Stimulated activated CD8-positive, alpha-beta memory T cell treated with anti-CD3 and anti-CD28 coated beads, Interleukin-15, amount 100 ng/mL, for 24 hours (primary cell): ENCODE results near the gene KPNA2.
"Not testable (repeated sequence)": the region's sequence is repeated elsewhere in the genome, so short reads cannot be mapped to it uniquely, and the experiment has no call there.

Source experiments
- DNase-seq: peaks from one replicate; pipeline ENCODE4 v3.0.0-alpha.2; 2020; ENCODE audit warnings: low read depth

Gene KPNA2

DNA sequence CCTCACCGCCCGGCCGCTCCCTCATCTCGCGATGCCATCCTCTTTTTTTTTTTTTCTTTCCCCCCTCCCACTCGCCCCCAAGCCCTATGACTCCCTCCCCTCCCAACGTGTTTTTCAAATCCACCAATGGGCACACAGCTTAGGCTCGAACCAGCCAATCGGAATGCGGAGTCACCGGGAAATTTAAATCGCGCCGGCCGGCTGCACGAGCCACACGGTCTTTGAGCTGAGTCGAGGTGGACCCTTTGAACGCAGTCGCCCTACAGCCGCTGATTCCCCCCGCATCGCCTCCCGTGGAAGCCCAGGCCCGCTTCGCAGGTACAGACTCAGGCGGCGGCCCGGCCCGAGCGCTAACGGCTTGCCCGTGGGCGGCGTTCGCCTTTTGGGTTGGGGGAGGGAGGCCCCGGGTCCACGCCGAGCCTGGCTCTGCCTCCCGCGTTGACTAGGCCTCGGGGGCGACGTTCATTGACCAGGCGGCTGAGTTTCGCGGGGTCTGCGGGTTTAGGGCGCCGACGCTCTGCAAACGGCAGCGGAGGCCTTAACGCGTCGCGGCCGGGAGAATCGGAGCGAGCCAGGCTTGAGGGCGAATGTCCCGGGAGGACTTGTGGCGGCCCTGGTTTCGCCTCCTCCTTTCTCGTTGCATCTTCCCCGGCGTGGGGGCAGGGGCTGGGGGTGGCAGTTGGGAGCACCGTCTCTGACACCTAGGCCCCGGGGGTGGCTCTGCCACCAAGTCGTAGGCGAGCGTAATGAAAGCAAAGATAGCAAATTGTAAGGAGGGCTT lies at the start of gene KPNA2:
KPNA2 (plus strand) TSS at position 213 of the 781 bp plus-strand sequence. CDS start 1,398 bp downstream, outside the sequence.
- peak; percentile 78 for DNase-seq

DNA sequence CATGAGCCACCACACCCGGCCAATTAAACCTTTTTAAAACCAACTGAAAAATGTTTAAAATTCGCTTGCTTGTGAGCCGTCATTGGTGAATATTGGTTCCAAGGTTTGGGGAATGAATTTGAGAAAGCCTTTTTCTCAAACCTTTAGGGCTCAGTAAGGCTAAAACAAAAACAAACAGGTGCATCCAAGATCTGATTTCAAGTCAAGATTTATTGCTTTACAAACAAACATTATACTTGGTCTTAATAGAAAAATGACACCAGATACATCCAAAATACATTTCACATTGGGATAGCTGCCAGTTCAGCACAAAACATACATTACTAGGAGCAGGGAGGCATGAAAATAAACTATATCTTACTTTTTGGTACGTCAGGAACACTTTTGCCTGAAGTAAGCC lies 44.6 kb upstream of the KPNA2 start:
- DNase-seq, result no peak

DNA sequence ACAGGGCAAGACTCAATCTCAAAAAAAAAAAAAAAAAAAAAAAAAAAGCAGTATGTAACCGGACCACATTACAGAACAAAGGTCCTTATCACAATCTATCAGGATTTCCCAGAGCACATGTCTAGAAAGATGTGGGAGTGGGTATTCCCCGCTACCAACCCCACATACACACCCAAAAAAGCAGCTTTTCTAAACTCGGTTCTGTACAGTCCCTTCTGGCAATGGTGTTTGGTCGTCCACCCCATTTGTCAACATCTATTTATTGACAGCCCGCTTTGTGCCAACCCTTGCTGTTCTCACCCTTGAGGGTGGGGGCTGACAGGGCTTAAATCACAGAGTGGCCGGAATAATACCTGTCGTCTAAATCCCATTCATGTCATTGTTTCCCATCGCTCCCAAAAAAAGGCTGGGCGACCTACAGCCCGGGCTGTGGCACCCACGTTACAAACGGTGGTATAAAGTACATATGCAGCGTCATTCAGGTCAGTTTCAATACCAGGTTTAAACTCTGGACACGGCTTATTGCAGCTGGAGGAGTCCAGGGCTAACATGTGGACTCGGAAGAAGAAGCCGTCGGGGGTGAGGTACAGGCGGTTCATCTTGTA lies 42.9 kb upstream of the KPNA2 start:
- no peak for DNase-seq

DNA sequence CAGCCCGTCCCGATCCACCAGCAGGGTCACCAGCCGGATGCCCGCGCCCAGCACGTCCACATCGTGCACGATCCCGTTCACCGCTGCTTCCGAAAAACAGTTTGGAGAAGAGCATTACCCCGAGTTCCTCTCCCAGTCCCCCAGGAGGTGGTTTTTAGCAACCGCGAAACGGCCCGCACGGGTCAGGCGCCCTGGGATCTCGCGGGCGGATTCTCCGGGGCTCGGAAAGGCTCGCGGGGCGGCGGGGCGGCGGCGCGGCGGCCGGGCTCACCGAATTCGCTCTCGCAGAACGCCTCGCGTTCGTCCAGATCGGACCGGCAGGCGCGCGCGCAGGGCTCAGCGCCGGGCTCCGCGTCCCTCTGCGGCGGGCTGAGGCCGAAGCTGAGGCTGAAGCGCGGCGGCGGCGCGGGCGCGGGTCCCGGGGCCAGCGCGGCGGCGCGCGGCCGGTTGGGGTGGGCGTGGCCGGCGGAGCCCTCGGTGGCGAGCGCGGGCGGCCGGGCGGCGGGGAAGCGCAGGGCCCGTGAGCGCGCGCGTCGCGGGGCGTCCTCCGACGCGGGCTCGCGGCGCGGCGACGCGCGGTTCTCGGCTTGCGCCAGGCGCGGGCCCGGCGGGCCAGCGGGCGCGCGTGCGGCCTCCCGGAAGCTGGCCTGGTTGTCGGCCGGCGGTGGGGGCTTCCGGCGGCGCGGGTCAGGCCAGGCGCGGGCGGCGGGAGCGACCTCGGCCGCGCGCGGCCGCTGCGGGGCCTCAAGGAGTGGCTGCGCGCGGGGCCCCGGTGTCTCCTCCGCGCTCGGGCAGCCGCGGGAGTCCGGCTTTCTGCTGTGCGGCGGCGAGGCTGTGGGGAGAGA lies 42.2 kb upstream of the KPNA2 start:
- peak; percentile 47 for DNase-seq

DNA sequence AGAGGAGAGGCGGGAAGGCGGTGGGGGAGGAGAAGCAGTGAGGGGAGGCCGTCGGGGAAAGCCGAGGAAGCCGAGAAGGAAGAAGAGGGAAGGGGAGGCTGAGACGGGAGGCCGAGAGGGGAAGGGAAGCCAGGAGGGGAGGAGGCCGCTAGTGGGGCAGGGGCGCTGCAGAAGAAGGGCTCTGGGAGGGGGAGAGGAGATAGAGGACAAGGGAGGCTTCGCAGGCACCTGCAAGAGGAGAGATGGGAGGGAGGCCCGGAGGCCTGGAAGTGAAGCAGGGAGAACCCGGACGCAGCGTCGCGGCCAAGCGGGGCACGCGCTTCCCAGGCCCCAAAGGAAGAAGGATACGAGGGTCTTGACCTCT lies 41.6 kb upstream of the KPNA2 start:
- DNase-seq, result no peak

DNA sequence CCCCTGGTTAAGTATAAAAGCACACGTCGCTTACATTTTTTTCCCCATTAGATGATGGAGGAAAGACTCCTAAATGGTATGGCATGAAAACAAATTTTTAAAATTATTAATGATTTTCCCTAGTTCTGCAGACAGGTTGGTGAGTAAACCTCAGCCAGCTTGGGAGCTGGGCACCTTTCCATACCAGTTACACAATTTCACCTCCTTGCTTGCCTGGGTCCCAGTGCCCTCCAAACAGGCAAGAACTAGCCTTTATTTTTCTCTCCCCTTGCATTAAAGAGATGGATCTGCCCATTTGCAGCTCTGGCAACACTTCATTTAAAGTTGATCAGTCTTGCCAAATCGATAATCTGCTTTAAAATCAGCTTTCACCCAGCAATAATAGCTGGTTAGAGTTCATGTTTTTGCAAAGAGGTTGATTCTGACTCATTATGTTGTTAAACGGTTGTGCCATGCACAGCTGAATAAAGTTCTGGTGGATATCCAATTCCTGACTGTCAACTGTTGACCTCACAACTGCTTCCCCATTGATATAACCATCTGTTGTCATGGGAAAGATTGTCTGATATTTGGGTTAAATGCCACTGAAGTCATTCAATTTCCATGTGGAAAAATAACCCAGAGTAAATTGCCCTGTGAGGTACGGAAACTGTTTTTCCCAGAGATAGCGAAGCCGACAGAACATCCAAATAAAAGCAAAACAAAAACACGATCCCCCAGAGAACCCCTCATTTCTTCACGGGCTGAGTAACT lies 40.5 kb upstream of the KPNA2 start:
- DNase-seq, result no peak

DNA sequence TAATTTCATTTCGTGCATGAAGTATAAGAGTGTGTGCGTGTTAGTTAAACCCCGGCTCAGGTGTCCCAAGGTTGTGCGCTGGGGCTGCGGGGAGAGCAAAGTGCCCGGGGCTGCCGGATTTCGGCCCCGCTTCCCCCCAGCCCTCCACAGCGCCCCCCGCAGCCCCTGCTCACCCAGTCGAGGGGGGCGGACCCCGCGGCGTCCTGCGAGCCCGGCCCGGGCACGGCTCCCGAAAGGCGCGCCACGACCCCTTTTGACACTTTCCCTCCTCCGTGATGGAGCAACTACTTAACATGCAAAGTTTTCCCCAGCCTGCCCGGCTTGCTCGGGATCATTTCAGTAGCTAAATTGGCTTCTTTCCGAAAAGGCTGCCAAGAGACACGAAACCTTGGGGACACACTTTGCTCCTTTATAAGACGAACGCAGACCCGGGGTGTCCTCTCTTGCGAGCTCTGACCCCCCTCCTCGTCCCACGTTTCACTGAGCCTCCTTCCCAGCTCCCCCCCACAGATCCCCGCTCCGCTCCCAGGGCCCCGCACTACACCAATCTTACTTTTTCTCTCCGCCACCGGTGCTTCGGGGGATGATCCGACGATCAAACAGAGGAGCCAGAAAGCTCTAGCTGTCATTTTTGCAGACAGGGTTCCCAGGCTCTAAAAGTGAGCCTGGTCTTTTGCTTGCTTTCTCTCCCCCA lies 39.8 kb upstream of the KPNA2 start:
- DNase-seq, result no peak

DNA sequence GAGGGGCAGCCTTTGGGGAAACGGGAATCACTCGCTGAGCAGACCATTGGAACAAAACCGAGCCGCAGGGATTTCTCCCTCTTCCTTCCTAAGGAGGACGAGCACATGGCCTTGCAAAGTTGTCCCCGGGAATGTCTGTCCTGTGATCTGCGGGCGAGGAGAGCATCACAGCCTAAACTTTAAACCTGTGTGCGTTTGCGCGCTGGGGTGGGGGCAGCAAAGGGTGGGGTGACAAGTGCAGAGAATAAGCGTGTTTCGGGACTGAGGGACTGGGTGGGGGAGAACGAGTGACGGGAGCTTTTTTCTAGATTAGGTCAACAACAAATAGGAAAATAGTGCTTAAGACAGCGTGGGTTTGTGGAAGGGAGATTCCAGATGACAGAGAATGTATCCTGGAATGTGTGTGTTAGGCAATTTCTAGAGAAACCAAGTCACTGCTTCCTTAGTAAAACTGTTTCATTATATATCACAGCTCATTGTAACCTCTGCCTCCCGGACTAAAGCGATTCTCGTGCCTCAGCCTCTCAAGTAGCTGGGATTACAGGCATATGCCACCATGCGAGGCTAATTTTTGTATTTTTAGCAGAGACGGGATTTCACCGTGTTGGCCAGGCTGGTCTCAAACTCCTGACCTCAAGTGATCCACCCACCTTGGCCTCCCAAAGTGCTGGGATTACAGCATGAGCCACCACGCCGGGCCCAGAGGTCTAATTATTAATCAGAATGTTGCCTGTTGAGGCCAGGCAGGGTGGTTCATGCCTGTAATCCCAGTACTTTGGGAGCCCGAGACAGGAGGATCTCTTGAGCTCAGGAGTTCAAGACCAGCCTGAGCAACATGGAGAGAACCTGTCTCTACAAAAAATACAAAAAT lies 39.0 kb upstream of the KPNA2 start, which contains the start of gene C17orf58:
C17orf58 (minus strand) TSS at position 169 of the 871 bp plus-strand sequence. CDS start 271 bp downstream, outside the sequence.
- DNase-seq, result not testable (repeated sequence)

DNA sequence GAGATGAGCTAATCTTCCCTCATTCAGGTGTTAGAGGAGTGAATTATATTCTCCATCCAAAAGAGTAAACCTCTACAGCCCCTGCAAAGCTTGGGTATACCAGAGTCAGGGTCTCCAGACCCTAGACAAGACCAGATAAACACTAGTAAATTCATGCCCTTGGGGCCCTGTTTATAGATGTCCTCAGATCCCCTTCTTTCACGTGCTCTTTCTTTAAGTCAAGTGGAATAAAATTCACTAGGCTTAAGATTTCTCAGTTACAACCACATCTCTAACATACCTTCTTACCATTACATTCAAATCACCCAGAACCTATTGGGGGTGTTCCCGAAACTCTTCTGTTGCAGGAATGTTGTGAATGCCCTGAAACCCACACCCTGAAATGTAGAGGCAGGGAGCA lies 37.1 kb upstream of the KPNA2 start:
- no peak for DNase-seq

DNA sequence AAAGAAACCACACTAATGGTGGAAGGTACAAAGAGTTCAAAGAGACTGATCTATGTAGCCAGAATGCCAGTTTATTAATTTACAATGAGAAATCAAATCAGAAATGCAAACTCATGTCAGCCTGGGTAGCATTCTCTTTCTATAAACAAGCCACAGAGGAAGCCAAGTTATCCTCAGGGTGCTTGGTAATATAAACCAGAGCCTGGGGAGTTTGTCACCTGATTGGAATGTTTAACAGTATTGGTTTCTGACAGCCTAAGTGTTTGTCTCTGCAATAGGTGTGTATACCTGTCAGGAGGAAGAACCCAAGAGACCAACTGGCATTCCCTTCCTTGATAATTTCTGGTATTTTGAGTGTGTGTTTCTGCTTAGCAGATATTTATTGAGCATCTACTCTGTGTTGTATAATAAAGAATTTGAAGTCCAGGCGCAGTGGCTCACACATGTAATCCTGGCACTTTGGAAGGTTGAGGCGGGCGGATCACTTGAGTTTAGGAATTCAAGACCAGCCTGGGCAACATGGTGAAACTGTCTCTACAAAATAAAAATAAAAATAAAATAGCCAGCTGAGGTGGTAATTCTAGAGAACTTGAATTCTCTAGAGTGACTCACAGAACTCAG lies 36.1 kb upstream of the KPNA2 start:
- DNase-seq, result no peak

DNA sequence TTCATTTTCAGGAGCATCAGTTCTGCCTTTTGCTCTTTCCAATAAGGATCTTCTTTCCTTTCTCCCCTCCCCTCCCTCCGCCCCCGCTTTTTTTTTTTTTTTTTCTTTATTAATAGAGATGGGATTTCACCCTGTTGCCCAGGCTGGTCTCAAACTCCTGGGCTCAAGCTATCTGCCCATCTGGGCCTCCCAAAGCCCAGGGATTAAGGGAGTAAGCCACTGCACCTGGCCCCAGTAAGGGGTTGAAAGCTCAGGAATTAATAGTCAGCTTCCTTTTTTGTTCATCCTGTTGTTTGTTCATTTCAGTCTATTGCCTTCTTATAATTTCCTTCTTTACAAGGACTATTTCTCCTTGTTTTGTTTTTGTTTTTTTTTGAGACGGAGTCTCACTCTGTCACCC lies 31.3 kb upstream of the KPNA2 start:
- no peak for DNase-seq

DNA sequence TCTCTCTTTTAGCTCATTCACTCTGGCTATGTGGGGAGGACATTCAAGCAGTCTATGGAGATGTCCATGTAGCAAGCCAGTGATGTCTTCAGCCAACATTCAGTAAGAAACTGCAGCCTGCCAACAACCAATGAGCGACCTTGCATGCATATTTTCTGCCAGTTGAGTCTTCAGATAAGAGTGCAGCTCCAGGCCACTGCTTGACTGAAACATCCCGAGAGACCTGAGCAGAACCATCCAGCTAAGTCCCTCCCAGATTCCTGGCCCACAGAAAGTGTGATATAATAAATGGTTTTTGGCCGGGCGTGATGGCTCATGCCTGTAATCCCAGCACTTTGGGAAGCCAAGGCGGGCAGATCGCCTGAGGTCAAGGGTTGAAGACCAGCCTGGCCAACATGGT lies 28.7 kb upstream of the KPNA2 start:
- no peak for DNase-seq

DNA sequence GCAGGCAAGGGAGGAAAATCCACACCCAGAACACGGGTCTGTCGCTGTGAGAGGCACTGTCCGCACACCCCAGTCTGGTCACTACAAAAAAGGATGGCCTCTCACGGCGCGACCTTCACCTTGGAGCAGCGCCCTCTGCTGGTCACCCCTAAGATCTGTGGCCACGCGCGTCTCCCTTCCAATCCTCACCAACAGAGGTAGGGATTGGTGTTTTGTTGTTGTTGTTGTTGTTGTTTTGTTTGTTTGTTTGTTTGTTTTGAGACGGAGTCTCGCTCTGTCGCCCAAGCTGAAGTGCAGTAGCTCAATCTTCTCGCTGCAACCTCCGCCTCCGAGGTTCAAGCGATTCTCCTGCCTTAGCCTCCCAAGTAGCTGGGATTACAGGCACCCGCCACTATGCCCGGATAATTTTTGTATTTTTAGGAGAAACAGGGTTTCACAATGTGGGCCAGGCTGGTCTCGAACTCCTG lies 24.3 kb upstream of the KPNA2 start:
- peak; percentile 44 for DNase-seq

DNA sequence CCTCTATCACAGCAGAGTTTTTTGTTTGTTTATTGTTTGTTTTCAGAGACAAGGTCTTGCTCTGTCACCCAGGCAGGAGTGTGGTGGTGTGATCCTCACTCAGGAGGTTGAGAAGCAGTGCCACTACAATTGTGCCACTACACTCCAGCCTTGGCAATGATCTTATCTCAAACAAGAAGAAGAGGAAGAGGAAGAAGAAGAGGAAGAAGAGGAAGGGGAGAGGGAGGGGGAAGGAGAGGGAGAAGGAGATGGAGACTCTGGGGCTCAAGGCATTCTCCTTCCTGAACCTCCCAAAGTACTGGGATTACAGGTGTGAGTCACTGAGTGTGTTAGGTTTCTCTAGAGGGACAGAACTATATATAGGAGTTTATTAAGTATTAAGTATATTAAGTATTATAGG lies 22.1 kb upstream of the KPNA2 start:
- DNase-seq, result no peak

DNA sequence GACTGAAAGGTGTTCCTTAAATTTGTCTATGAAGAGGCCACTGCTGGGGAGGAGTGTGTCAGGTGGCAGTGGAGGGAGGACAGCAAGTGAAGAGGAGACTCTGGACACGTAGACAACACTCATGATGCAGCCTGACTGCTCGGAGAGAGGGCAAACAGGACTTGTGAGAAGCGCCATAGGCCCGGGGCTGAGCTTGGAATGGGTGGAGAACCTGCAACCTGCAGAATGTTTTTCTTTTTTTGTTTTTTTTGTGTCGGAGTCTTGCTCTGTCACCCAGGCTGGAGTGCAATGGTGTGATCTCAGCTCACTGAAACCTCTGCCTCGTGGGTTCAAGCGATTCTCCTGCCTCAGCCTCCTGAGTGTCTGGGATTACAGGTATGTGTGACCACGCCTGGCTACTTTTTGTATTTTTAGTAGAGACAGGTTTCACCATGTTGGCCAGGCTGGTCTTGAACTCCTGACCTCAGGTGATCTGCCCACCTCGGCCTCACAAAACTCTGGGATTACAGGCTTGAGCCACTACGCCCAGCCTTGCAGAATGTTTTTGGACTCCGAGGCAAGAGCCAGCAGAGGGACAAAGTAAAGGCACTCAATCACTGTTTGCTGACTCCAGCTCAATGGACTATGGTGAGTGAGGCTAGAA lies 20.3 kb upstream of the KPNA2 start:
- DNase-seq, result no peak

DNA sequence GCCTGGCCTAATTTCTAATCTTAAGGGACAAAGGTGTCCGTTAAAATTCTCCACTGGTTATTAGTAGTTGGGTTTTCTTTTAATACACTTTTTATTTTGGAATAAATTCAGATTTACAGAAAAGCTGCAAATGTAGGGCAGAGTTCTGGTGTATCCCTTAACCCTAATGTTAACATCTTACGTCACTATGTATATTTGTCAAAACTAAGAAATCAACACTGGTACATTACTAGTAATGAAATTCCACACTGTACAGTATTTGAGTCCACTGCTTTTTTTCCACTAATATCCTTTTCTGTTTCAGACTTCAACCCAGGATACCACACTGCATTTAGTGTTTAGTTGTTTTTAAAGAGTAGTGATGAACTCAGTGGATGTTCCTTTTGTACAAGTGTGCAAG lies 18.7 kb upstream of the KPNA2 start:
- DNase-seq, result no peak

DNA sequence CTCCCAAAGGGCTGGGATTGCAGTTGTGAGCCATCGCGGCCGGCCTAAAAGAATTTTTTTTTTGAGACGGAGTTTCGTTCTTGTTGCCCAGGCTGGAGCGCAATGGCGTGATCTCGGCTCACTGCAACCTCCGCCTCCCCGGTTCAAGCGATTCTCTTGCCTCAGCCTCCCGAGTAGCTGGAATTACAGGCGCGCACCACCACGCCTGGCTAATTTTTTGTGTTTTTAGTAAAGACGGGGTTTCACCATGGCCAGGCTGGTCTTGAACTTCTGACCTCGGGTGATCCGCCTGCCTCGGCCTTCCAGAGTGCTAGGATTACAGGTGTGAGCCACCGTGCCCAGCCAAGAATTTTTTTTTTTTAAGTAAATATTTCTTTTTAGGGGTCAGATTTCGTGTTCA lies 17.0 kb upstream of the KPNA2 start:
- DNase-seq, result not testable (repeated sequence)

DNA sequence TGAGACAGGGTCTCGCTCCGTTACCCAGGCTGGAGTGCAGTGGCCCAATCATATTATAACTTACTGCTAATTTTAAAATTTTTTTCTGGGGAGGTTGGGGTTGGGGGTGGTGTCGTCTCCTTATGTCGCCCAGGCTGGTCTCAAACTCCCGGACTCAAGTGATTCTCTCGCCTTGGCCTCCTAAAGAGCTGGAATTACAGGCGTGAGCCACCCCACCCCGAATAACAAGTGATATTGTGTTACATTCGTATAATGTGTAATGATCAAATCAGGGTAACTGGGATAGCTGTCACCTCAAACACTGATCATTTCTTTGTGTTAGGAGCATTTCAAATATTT lies 16.2 kb upstream of the KPNA2 start:
- no peak for DNase-seq

DNA sequence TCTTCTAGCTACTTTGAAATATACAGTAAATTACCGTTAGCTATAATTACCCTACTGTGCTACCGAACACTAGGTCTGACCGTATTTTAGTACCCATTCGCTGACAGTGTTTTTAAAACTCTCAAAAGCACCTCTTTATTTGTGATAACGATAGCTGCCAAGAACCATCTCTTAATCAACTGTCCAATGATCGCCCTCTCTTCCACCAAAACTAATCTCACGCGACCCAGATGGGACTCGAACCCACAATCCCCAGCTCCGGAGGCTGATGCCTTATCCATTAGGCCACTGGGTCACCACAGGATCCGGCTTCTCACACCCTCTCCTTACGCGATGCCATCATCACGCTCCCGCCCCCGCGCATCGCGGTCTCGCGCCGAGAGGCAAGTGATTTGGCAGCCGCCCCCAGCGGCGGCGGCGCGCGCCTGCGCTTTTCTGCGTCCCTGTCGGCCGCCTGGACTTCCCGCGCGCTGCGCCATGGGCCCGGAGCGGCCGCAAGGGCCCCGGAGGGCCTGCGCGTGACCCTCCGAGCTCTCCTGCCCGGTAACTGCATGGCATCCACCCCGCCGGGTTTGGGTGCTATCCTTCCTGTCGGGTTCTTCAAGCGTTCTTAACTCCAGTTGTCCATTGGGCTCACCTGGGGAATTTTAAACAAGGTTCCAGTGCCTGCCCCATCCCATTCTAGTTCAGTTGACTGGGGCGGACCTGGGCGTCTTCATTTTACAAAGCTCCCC lies 15.7 kb upstream of the KPNA2 start:
- DNase-seq, result peak; percentile 100
